Neural cell (in vitro differentiated cells): ENCODE measurements around the gene MRPL52. TPM values are rescaled to one million over a fixed set of nuclear protein-coding genes. Genes with fewer than 3 reads are reported as not detected.
A peak's percentile ranks its signal among the peaks of the same experiment; 100 is the strongest.

ENCODE experiments used
- H2AFZ ChIP-seq: fragments of 200-600, 300-800 bp; sonication (generic), shearing (Covaris generic); 2 replicates; pipeline ENCODE4 v1.6.0; 2014; ENCODE audit warnings: low read depth, mild to moderate bottlenecking, antibody characterized with exemption, low read length, moderate library complexity
- H3F3A ChIP-seq: fragments of 200-600 bp; shearing (Covaris generic); 2 replicates; pipeline ENCODE4 v1.6.1; 2016; ENCODE audit warnings: mild to moderate bottlenecking, moderate library complexity, mixed read lengths, antibody characterized with exemption, low read length; ENCODE audit not compliant: insufficient read depth, poor library complexity, severe bottlenecking
- H3K27ac ChIP-seq: fragments of 200-600, 300-800 bp; sonication (generic), shearing (Covaris generic); 2 replicates; pipeline ENCODE4 v1.5.1; 2014; ENCODE audit warnings: mild to moderate bottlenecking, low read length, moderate library complexity
- H3K27me3 ChIP-seq: fragments of 300-800, 200-600 bp; sonication (generic), shearing (Covaris generic); 2 replicates; pipeline ENCODE4 v1.6.0; 2014; ENCODE audit warnings: mild to moderate bottlenecking, low read depth, low read length, moderate library complexity; ENCODE audit not compliant: insufficient read depth
- H3K36me3 ChIP-seq: fragments of 300-800, 200-600 bp; sonication (generic), shearing (Covaris generic); 2 replicates; pipeline ENCODE4 v1.5.1; 2014; ENCODE audit warnings: mild to moderate bottlenecking, antibody characterized with exemption, low read length, moderate library complexity; ENCODE audit not compliant: insufficient read depth
- H3K4me2 ChIP-seq: fragments of 300-800, 200-600 bp; sonication (generic), shearing (Covaris generic); 2 replicates; pipeline ENCODE4 v1.6.0; 2014; ENCODE audit warnings: mild to moderate bottlenecking, low read length
- H3K4me3 ChIP-seq: fragments of 300-800, 200-600 bp; sonication (generic), shearing (Covaris generic); 2 replicates; pipeline ENCODE4 v1.5.1; 2014; ENCODE audit warnings: mild to moderate bottlenecking, low read length, moderate library complexity
- H3K79me2 ChIP-seq: fragments of 200-600 bp; shearing (Covaris generic); replicated peaks from 2 replicates; pipeline ENCODE4 v1.6.0; 2014; ENCODE audit warnings: mild to moderate bottlenecking, low read length, moderate library complexity; ENCODE audit not compliant: insufficient read depth
- H3K9ac ChIP-seq: fragments of 300-800, 200-600 bp; sonication (generic), shearing (Covaris generic); 2 replicates; pipeline ENCODE4 v1.6.1; 2016; ENCODE audit warnings: mild to moderate bottlenecking, low read length, mixed read lengths
- H3K9me2 ChIP-seq: fragments of 200-600 bp; shearing (Covaris generic); 2 replicates; pipeline ENCODE4 v1.6.1; 2016; ENCODE audit warnings: mild to moderate bottlenecking, low read length, mixed read lengths; ENCODE audit not compliant: insufficient read depth
- H3K9me3 ChIP-seq: fragments of 200-600, 300-800 bp; sonication (generic), shearing (Covaris generic); 2 replicates; pipeline ENCODE4 v1.6.1; 2016; ENCODE audit warnings: mild to moderate bottlenecking, mixed run types, low read length, moderate library complexity, mixed read lengths
- H4K20me1 ChIP-seq: fragments of 200-600 bp; shearing (Covaris generic); 2 replicates; pipeline ENCODE4 v1.6.1; 2016; ENCODE audit warnings: mild to moderate bottlenecking, mixed run types; ENCODE audit not compliant: insufficient read depth
- EP300 ChIP-seq: fragments of 450-650 bp; conservative IDR thresholded peaks from 2 replicates; pipeline ENCODE4 v1.6.1; 2014; ENCODE audit warnings: antibody characterized with exemption, mild to moderate bottlenecking, moderate library complexity; ENCODE audit not compliant: poor library complexity, severe bottlenecking
- EZH2 ChIP-seq: fragments of 200-600, 300-800 bp; shearing (Covaris generic), sonication (generic); IDR thresholded peaks from 2 replicates; pipeline ENCODE4 v1.6.1; 2014; ENCODE audit warnings: antibody characterized with exemption, low read length, borderline replicate concordance, mild to moderate bottlenecking; ENCODE audit not compliant: insufficient read depth, poor library complexity, severe bottlenecking
- MXI1 ChIP-seq: fragments of 450-650 bp; conservative IDR thresholded peaks from 2 replicates; pipeline ENCODE4 v1.6.1; 2014; ENCODE audit warnings: antibody characterized with exemption, mild to moderate bottlenecking; ENCODE audit not compliant: poor library complexity, severe bottlenecking
- POLR2AphosphoS5 ChIP-seq: IDR thresholded peaks from 2 replicates; pipeline ENCODE4 v1.6.1; 2012
- RAD21 ChIP-seq: fragments of 450-650 bp; conservative IDR thresholded peaks from 2 replicates; pipeline ENCODE4 v1.6.1; 2014; ENCODE audit warnings: antibody characterized with exemption, mild to moderate bottlenecking, moderate library complexity
- SMC3 ChIP-seq: fragments of 450-650 bp; conservative IDR thresholded peaks from 2 replicates; pipeline ENCODE4 v1.6.1; 2014; ENCODE audit warnings: antibody characterized with exemption, mild to moderate bottlenecking, moderate library complexity; ENCODE audit not compliant: poor library complexity
- TAF1 ChIP-seq: IDR thresholded peaks from 2 replicates; pipeline ENCODE4 v1.6.1; 2012; ENCODE audit warnings: low read depth
- polyA minus RNA-seq: library from RNA; depleted of rRNA, polyadenylated mRNA; stranded (reverse); fragments of >200 nt; gene quantifications from 2 replicates; pipeline ENCODE4 v1.2.3, GENCODE V29; 2014
- polyA plus RNA-seq: library from polyadenylated mRNA; depleted of rRNA; stranded (reverse); fragments of >200 nt; gene quantifications from 2 replicates; pipeline ENCODE4 v1.2.3, GENCODE V29; 2014
- TF ChIP-seq, protein P1 (sequence below): fragments of 450-650 bp; IDR thresholded peaks from 2 replicates; pipeline ENCODE4 v1.5.1; 2014; ENCODE audit warnings: antibody characterized with exemption, mild to moderate bottlenecking, moderate library complexity; ENCODE audit not compliant: poor library complexity, severe bottlenecking
- TF ChIP-seq, protein P2 (sequence below): IDR thresholded peaks from 2 replicates; pipeline ENCODE4 v1.6.1; 2012; ENCODE audit warnings: borderline replicate concordance

MRPL52 gene
- 87.9 and 161 TPM in 2 replicates for polyA plus RNA-seq
- polyA minus RNA-seq: 15.8 and 16.6 TPM in 2 replicates

- Histone ChIP-seq H3K27ac (peak within 1 kb of the TSS; percentile 65), H3K9me2 (no peaks in the 10 kb centered on the region), H3K4me3 (peak within 1 kb of the TSS; percentile 98), H4K20me1 (no peaks in the 10 kb centered on the region), H3K9ac (peak within 1 kb of the TSS; percentile 85), H3K4me2 (peak within 1 kb of the TSS; percentile 92), H3K36me3 (peaks cover 5% of the 10 kb centered on the region), H3K27me3 (no peaks in the 10 kb centered on the region), H3K9me3 (no peaks in the 10 kb centered on the region), H3F3A (no peaks in the 10 kb centered on the region), H2AFZ (peak within 1 kb of the TSS; percentile 89), H3K79me2 (peaks cover 11% of the 10 kb centered on the region)
- TF ChIP-seq, protein P1, sequence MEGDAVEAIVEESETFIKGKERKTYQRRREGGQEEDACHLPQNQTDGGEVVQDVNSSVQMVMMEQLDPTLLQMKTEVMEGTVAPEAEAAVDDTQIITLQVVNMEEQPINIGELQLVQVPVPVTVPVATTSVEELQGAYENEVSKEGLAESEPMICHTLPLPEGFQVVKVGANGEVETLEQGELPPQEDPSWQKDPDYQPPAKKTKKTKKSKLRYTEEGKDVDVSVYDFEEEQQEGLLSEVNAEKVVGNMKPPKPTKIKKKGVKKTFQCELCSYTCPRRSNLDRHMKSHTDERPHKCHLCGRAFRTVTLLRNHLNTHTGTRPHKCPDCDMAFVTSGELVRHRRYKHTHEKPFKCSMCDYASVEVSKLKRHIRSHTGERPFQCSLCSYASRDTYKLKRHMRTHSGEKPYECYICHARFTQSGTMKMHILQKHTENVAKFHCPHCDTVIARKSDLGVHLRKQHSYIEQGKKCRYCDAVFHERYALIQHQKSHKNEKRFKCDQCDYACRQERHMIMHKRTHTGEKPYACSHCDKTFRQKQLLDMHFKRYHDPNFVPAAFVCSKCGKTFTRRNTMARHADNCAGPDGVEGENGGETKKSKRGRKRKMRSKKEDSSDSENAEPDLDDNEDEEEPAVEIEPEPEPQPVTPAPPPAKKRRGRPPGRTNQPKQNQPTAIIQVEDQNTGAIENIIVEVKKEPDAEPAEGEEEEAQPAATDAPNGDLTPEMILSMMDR: no peak
- TF ChIP-seq, protein P2, sequence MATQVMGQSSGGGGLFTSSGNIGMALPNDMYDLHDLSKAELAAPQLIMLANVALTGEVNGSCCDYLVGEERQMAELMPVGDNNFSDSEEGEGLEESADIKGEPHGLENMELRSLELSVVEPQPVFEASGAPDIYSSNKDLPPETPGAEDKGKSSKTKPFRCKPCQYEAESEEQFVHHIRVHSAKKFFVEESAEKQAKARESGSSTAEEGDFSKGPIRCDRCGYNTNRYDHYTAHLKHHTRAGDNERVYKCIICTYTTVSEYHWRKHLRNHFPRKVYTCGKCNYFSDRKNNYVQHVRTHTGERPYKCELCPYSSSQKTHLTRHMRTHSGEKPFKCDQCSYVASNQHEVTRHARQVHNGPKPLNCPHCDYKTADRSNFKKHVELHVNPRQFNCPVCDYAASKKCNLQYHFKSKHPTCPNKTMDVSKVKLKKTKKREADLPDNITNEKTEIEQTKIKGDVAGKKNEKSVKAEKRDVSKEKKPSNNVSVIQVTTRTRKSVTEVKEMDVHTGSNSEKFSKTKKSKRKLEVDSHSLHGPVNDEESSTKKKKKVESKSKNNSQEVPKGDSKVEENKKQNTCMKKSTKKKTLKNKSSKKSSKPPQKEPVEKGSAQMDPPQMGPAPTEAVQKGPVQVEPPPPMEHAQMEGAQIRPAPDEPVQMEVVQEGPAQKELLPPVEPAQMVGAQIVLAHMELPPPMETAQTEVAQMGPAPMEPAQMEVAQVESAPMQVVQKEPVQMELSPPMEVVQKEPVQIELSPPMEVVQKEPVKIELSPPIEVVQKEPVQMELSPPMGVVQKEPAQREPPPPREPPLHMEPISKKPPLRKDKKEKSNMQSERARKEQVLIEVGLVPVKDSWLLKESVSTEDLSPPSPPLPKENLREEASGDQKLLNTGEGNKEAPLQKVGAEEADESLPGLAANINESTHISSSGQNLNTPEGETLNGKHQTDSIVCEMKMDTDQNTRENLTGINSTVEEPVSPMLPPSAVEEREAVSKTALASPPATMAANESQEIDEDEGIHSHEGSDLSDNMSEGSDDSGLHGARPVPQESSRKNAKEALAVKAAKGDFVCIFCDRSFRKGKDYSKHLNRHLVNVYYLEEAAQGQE: peak; percentile 36
- TF ChIP-seq MXI1 (peak; percentile 93), EZH2 (no peak), SMC3 (peak; percentile 49), RAD21 (no peak), POLR2AphosphoS5 (peak; percentile 64), EP300 (peak; percentile 17), TAF1 (no peak)
These were observed at the start of gene MRPL52 for GRCh38 chr14:22829661-22830442. MRPL52 (plus strand) TSS chr14:22829887; CDS start chr14:22829913, 26 bp downstream.

- no peak overlapping the region for H3K4me3 ChIP-seq
- H3K36me3 ChIP-seq: no peaks in the 10 kb centered on the region
- no peak overlapping the region for H3K27ac ChIP-seq
- no peak for TF ChIP-seq POLR2AphosphoS5
- TF ChIP-seq EZH2: no peak
- TF ChIP-seq RAD21: no peak
- TF ChIP-seq, protein P2: no peak
- TF ChIP-seq SMC3: no peak
- TF ChIP-seq EP300: no peak
- TF ChIP-seq, protein P1: no peak
- TF ChIP-seq TAF1: no peak
- TF ChIP-seq MXI1: no peak
- H3K9me3 ChIP-seq: no peaks in the 10 kb centered on the region
- H3K27me3 ChIP-seq: no peaks in the 10 kb centered on the region
- H3K79me2 ChIP-seq: no peaks in the 10 kb centered on the region
- H2AFZ ChIP-seq: no peak overlapping the region
- no peak overlapping the region for H3K4me2 ChIP-seq
- H3K9ac ChIP-seq: no peak overlapping the region
- no peaks in the 10 kb centered on the region for H4K20me1 ChIP-seq
- H3K9me2 ChIP-seq: no peaks in the 10 kb centered on the region
- H3F3A ChIP-seq: no peaks in the 10 kb centered on the region
These were observed 49.5 kb upstream of the MRPL52 start for GRCh38 chr14:22780105-22780679.
